HEK293 (cell line): ENCODE measurements around the gene DCTN4.

Experiments
- CTCF ChIP-seq: fragments of 450-650 bp; formaldehyde crosslinking; IDR thresholded peaks from 2 replicates; pipeline ENCODE4 v1.5.1; 2016; ENCODE audit warnings: missing biosample characterization, missing genetic modification characterization
- ZBTB20 ChIP-seq: fragments of 450-650 bp; formaldehyde crosslinking; IDR thresholded peaks from 2 replicates; pipeline ENCODE4 v1.5.1; 2016; ENCODE audit warnings: missing biosample characterization, missing genetic modification characterization
- ZBTB7A ChIP-seq: fragments of 450-650 bp; formaldehyde crosslinking; IDR thresholded peaks from 2 replicates; pipeline ENCODE4 v1.5.1; 2016; ENCODE audit warnings: low read depth, missing biosample characterization, missing genetic modification characterization
- ZNF16 ChIP-seq: fragments of 450-650 bp; formaldehyde crosslinking; IDR thresholded peaks from 2 replicates; pipeline ENCODE4 v1.5.1; 2016; ENCODE audit warnings: low read depth, missing biosample characterization, missing genetic modification characterization
- ZNF530 ChIP-seq: fragments of 450-650 bp; formaldehyde crosslinking; IDR thresholded peaks from 2 replicates; pipeline ENCODE4 v1.5.1; 2016; ENCODE audit warnings: low read depth, missing biosample characterization, missing genetic modification characterization
- ZNF548 ChIP-seq: fragments of 450-650 bp; formaldehyde crosslinking; IDR thresholded peaks from 2 replicates; pipeline ENCODE4 v1.5.1; 2016; ENCODE audit warnings: missing biosample characterization, missing genetic modification characterization
- ZNF580 ChIP-seq: fragments of 450-650 bp; formaldehyde crosslinking; IDR thresholded peaks from 2 replicates; pipeline ENCODE4 v1.5.1; 2016; ENCODE audit warnings: missing biosample characterization, missing genetic modification characterization
- ZNF704 ChIP-seq: fragments of 450-650 bp; formaldehyde crosslinking; IDR thresholded peaks from 2 replicates; pipeline ENCODE4 v1.5.1; 2016; ENCODE audit warnings: missing biosample characterization, missing genetic modification characterization
- TF ChIP-seq, protein P1 (sequence below): fragments of 450-650 bp; formaldehyde crosslinking; IDR thresholded peaks from 2 replicates; pipeline ENCODE4 v1.5.1; 2016; ENCODE audit warnings: missing biosample characterization, missing genetic modification characterization, low read depth

GRCh38 chr5:150759334-150759583 lies 442 bp upstream of the DCTN4 start:
- TF ChIP-seq CTCF (tag by site-specific recombination) (no peak), ZBTB20 (tag by site-specific recombination) (no peak), ZBTB7A (no peak), ZNF530 (tag by site-specific recombination) (no peak), ZNF580 (tag by site-specific recombination) (no peak), ZNF704 (no peak), ZNF548 (no peak), ZNF16 (tag by site-specific recombination) (no peak)
- TF ChIP-seq, protein P1, sequence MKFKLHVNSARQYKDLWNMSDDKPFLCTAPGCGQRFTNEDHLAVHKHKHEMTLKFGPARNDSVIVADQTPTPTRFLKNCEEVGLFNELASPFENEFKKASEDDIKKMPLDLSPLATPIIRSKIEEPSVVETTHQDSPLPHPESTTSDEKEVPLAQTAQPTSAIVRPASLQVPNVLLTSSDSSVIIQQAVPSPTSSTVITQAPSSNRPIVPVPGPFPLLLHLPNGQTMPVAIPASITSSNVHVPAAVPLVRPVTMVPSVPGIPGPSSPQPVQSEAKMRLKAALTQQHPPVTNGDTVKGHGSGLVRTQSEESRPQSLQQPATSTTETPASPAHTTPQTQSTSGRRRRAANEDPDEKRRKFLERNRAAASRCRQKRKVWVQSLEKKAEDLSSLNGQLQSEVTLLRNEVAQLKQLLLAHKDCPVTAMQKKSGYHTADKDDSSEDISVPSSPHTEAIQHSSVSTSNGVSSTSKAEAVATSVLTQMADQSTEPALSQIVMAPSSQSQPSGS (tag by site-specific recombination), result no peak
